HepG2 (cell line): ENCODE results near the gene PTPN22. TPM values are rescaled to one million over a fixed set of nuclear protein-coding genes. Genes with fewer than 3 reads are reported as not detected.

Experiments
- ATAC-seq: fragments of 200-7000 bp; cut with Tn5 transposase; 3 replicates; pipeline ENCODE4 v1.9.1; 2020; ENCODE audit warnings: mild to moderate bottlenecking, moderate library complexity
- BruUV-seq: library from RNA; stranded (reverse); fragments of 400-500 nt; replicated peaks from 2 replicates; lab custom pipeline; 2021; lab: Mats Ljungman, UMichigan
- CTCF ChIA-PET: fragments of 300-600 bp; formaldehyde crosslinking; extraction: SDS; loops from one replicate; lab custom pipeline; 2021; ENCODE audit warnings: low total read pairs, inconsistent platforms, low intra/inter-chr PET ratio; lab: Yijun Ruan, JAX
- POLR2A ChIA-PET: fragments of 350-600 bp; sonication (Branson Sonifier 250); formaldehyde crosslinking; loops from one replicate; lab custom pipeline; 2020; ENCODE audit warnings: antibody characterized with exemption, inconsistent platforms; lab: Yijun Ruan, JAX
- DNase-seq: peaks from one replicate; pipeline ENCODE4 v3.0.0-alpha.2; 2015; ENCODE audit warnings: low spot score
- FAIRE-seq: peaks from 3 replicates; lab custom pipeline; 2011; peaks lifted over from hg19 to GRCh38; lab: Jason Lieb, UNC
- H2AFZ ChIP-seq: one replicate; pipeline ENCODE4 v1.6.1; 2011; ENCODE audit warnings: low read length, inconsistent platforms
- H3K27ac ChIP-seq: fragments of 300-600 bp; 3 replicates; pipeline ENCODE4 v1.8.0; 2011; ENCODE audit warnings: mixed run types, mild to moderate bottlenecking, mixed read lengths, low read length, inconsistent platforms; ENCODE audit not compliant: insufficient read depth; ENCODE audit errors: extremely low read length
- H3K27me3 ChIP-seq, 2 experiments: fragments of 200-600 bp in 1 of 2; 2 replicates in 1 of 2; 3 replicates in 1 of 2; pipeline versions ENCODE4 v1.6.0 to v1.8.0; 2011; ENCODE audit warnings: low read length in 2 of 2, mild to moderate bottlenecking in 2 of 2, moderate library complexity in 2 of 2, inconsistent platforms in 1 of 2; ENCODE audit not compliant: insufficient read depth in 2 of 2, control insufficient read depth in 1 of 2
- H3K36me3 ChIP-seq, 2 experiments: fragments of 200-600 bp in 1 of 2; replicated peaks in 1 of 2; 2 replicates in 1 of 2; 3 replicates in 1 of 2; pipeline versions ENCODE4 v1.5.1 to v1.8.0; 2011; ENCODE audit warnings: low read length in 2 of 2, inconsistent platforms in 1 of 2; ENCODE audit not compliant: insufficient read depth in 2 of 2, control insufficient read depth in 1 of 2
- H3K4me1 ChIP-seq: 2 replicates; pipeline ENCODE4 v1.5.1; 2012; ENCODE audit warnings: low read length, inconsistent platforms; ENCODE audit not compliant: insufficient read depth
- H3K4me2 ChIP-seq: 2 replicates; pipeline ENCODE4 v1.6.0; 2011; ENCODE audit warnings: low read depth, low read length, inconsistent platforms
- H3K4me3 ChIP-seq, 3 experiments: fragments of 200-600 bp in 1 of 3; sonication (generic), shearing (Covaris generic) in 1 of 3; replicated peaks in 1 of 3; 2 replicates each; pipeline ENCODE4 v1.5.1; 2011 to 2016; ENCODE audit warnings: low read length in 3 of 3, inconsistent platforms in 2 of 3, low read depth in 2 of 3, mild to moderate bottlenecking in 2 of 3, control low read depth in 1 of 3, mixed read lengths in 1 of 3; ENCODE audit not compliant: insufficient read depth in 1 of 3
- H3K79me2 ChIP-seq: one replicate; pipeline ENCODE4 v1.6.1; 2011; ENCODE audit warnings: low read length, inconsistent platforms; ENCODE audit not compliant: insufficient read depth
- H3K9ac ChIP-seq: 2 replicates; pipeline ENCODE4 v1.6.0; 2011; ENCODE audit warnings: mild to moderate bottlenecking, low read depth, low read length, inconsistent platforms; ENCODE audit not compliant: insufficient read depth
- H3K9me3 ChIP-seq: 2 replicates; pipeline ENCODE4 v1.5.1; 2012; ENCODE audit warnings: mild to moderate bottlenecking, low read length
- H4K20me1 ChIP-seq: 2 replicates; pipeline ENCODE4 v1.6.0; 2011; ENCODE audit warnings: inconsistent platforms, mild to moderate bottlenecking, low read length, moderate library complexity; ENCODE audit not compliant: insufficient read depth
- ARID3A ChIP-seq: IDR thresholded peaks from 2 replicates; pipeline ENCODE4 v1.6.1; 2012; ENCODE audit warnings: low read depth, low read length, improper control_type of control experiment
- ARNT ChIP-seq: fragments of 450-650 bp; IDR thresholded peaks from 2 replicates; pipeline ENCODE4 v1.6.1; 2017
- ARNTL ChIP-seq: sonication (generic); formaldehyde crosslinking; IDR thresholded peaks from 2 replicates; pipeline ENCODE4 v1.4.0; 2020; ENCODE audit warnings: mild to moderate bottlenecking, missing genetic modification reagents
- BRCA1 ChIP-seq: sonication (generic); formaldehyde crosslinking; IDR thresholded peaks from 2 replicates; pipeline ENCODE4 v1.4.0; 2020; ENCODE audit warnings: missing genetic modification reagents
- FOSL2 ChIP-seq: sonication (generic); formaldehyde crosslinking; IDR thresholded peaks from 2 replicates; pipeline ENCODE4 v1.4.0; 2020; ENCODE audit warnings: missing genetic modification reagents
- GABPA ChIP-seq, 2 experiments: IDR thresholded peaks; 2 replicates each; pipeline ENCODE4 v1.6.1; 2011 to 2016; ENCODE audit warnings: low read depth in 2 of 2, low read length in 1 of 2, missing biosample characterization in 1 of 2, missing genetic modification characterization in 1 of 2
- GPBP1L1 ChIP-seq: sonication (generic); formaldehyde crosslinking; IDR thresholded peaks from 2 replicates; pipeline ENCODE4 v1.5.0; 2020; ENCODE audit warnings: mild to moderate bottlenecking, missing genetic modification reagents
- NFYC ChIP-seq: IDR thresholded peaks from 2 replicates; pipeline ENCODE4 v1.6.1; 2016; ENCODE audit warnings: missing genetic modification reagents, missing compliant biosample characterization
- NR2C2 ChIP-seq: sonication (generic); formaldehyde crosslinking; IDR thresholded peaks from 2 replicates; pipeline ENCODE4 v1.4.0; 2020; ENCODE audit warnings: missing genetic modification reagents, mild to moderate bottlenecking, moderate library complexity, borderline replicate concordance
- PAF1 ChIP-seq: IDR thresholded peaks from 2 replicates; pipeline ENCODE4 v1.6.1; 2016; ENCODE audit warnings: missing genetic modification reagents, missing compliant biosample characterization
- PLRG1 ChIP-seq: fragments of 450-650 bp; conservative IDR thresholded peaks from 2 replicates; pipeline ENCODE4 v1.6.1; 2016
- PTBP1 ChIP-seq: fragments of 200-400 bp; formaldehyde crosslinking; IDR thresholded peaks from 2 replicates; pipeline ENCODE4 v1.6.1; 2018; ENCODE audit warnings: low read length, low read depth; ENCODE audit not compliant: poor library complexity, severe bottlenecking
- RCOR2 ChIP-seq: IDR thresholded peaks from 2 replicates; pipeline ENCODE4 v1.6.1; 2016; ENCODE audit warnings: missing biosample characterization, missing genetic modification reagents
- RORA ChIP-seq: sonication (generic); formaldehyde crosslinking; IDR thresholded peaks from 2 replicates; pipeline ENCODE4 v1.5.0; 2020; ENCODE audit warnings: mild to moderate bottlenecking, missing genetic modification reagents, moderate library complexity
- ZNF234 ChIP-seq: sonication (generic); formaldehyde crosslinking; conservative IDR thresholded peaks from 2 replicates; pipeline ENCODE4 v1.5.1; 2020; ENCODE audit warnings: mild to moderate bottlenecking, missing genetic modification reagents
- ZNF431 ChIP-seq: sonication (generic); formaldehyde crosslinking; IDR thresholded peaks from 2 replicates; pipeline ENCODE4 v1.9.0; 2022; ENCODE audit warnings: missing genetic modification reagents, low read depth, mild to moderate bottlenecking, borderline replicate concordance
- ZNF589 ChIP-seq: sonication (generic); formaldehyde crosslinking; conservative IDR thresholded peaks from 2 replicates; pipeline ENCODE4 v1.8.0; 2022; ENCODE audit warnings: mild to moderate bottlenecking, moderate library complexity, missing genetic modification reagents
- ZNF777 ChIP-seq: sonication (generic); formaldehyde crosslinking; IDR thresholded peaks from 2 replicates; pipeline ENCODE4 v1.4.0; 2020; ENCODE audit warnings: missing genetic modification reagents
- WGBS: methylation state at CpG from one replicate; pipeline ENCODE4 v1.1.6; 2017; ENCODE audit warnings: low lambda C conversion rate; 5-methylcytosine and 5-hydroxymethylcytosine counted together
- in situ Hi-C: cut with HindIII; loops from 2 replicates; pipeline ENCODE4 v1.10.0; 2017; ENCODE audit warnings: low pct_unique_long_range_greater_than_20kb; ENCODE audit not compliant: extremely low pct_ligation_motif_present
- intact Hi-C: fragments of 100-400 bp; cut with micrococcal nuclease; formaldehyde crosslinking; loops from one replicate; pipeline ENCODE4 v1.10.0; 2022; ENCODE audit not compliant: unreplicated experiment
- polyA plus RNA-seq, 8 experiments: library from polyadenylated mRNA; depleted of rRNA in 3 of 8; stranded (reverse) in 7 of 8; unstranded in 1 of 8; fragments of >200 nt; fragmentation: Illumina TruSeq in 4 of 8; extraction: Trizol in 4 of 8; gene quantifications; 2 replicates each; pipeline versions ENCODE4 v1.2.1 to v1.2.3, GENCODE V29; 2011 to 2016; ENCODE audit warnings: low read depth in 4 of 8, missing spikeins in 1 of 8, mixed read lengths in 1 of 8; ENCODE audit not compliant: insufficient read depth in 1 of 8
- total RNA-seq, 5 experiments: library from RNA; depleted of rRNA; stranded (reverse); fragments of >200 nt; fragmentation: Illumina TruSeq; extraction: Trizol; gene quantifications; 2 replicates each; pipeline ENCODE4 v1.2.3, GENCODE V29; 2016; ENCODE audit warnings: low read depth in 1 of 5
- TF ChIP-seq, protein P1 (sequence below): sonication (generic); formaldehyde crosslinking; conservative IDR thresholded peaks from 2 replicates; pipeline ENCODE4 v1.4.0; 2020; ENCODE audit warnings: missing genetic modification reagents

PTPN22 gene
- total and polyA plus RNA-seq, 2 of the 13 experiments (the other 11 are each of a cell fraction or from before 2014, with no cell fraction given) = not detected

- no peak for TF ChIP-seq ARID3A
Observed at GRCh38 chr1:113898241-113898814, 26.8 kb upstream of the PTPN22 start (continued).

- Histone ChIP-seq H3K9ac (no peak overlapping the region), H3K27me3 (no peaks in the 10 kb centered on the region), H3K4me2 (no peak overlapping the region), H3K4me3 (no peak overlapping the region), H3K79me2 (no peaks in the 10 kb centered on the region), H3K4me1 (no peaks in the 10 kb centered on the region), H3K36me3 (peaks cover 7 to 33% of the 10 kb centered on the region in 2 experiments; a peak in 4 of 5 replicates), H2AFZ (no peak overlapping the region), H3K27ac (no peak overlapping the region), H3K9me3 (no peaks in the 10 kb centered on the region)
- DNase-seq (no peak), FAIRE-seq (no peak), ATAC-seq (no peak)
- ChIA-PET POLR2A (no interaction called here), CTCF (no interaction called here)
- intact Hi-C loops = no loop called here
- in situ Hi-C loops = no loop called here
- TF ChIP-seq NFYC (CRISPR knock-in tag) (no peak), PAF1 (no peak), BRCA1 (no peak), ZNF234 (CRISPR knock-in tag) (no peak), PLRG1 (no peak), RCOR2 (no peak), NR2C2 (CRISPR knock-in tag) (no peak), ZNF431 (CRISPR knock-in tag) (no peak), RORA (CRISPR knock-in tag) (no peak), GPBP1L1 (CRISPR knock-in tag) (no peak), ZNF589 (CRISPR knock-in tag) (no peak), ARNTL (CRISPR knock-in tag) (no peak), PTBP1 (no peak), GABPA (IDR thresholded peaks at IDR 0.05; ENCODE audit: low read depth, low read length) (no peak), GABPA (CRISPR knock-in tag; IDR thresholded peaks at IDR 0.05; ENCODE audit: low read depth) (no peak), FOSL2 (no peak), ARNT (no peak), ZNF777 (CRISPR knock-in tag) (no peak)
- TF ChIP-seq, protein P1, sequence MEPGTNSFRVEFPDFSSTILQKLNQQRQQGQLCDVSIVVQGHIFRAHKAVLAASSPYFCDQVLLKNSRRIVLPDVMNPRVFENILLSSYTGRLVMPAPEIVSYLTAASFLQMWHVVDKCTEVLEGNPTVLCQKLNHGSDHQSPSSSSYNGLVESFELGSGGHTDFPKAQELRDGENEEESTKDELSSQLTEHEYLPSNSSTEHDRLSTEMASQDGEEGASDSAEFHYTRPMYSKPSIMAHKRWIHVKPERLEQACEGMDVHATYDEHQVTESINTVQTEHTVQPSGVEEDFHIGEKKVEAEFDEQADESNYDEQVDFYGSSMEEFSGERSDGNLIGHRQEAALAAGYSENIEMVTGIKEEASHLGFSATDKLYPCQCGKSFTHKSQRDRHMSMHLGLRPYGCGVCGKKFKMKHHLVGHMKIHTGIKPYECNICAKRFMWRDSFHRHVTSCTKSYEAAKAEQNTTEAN (CRISPR knock-in tag) = no peak
- TF ChIP-seq, all 625 proteins: peak for 0
- no peaks in the 10 kb centered on the region for H4K20me1 ChIP-seq
- no TSS peak for BruUV-seq
- WGBS = 93% methylated on average over 8 of the region's 8 CpGs
Observed at GRCh38 chr1:113895961-113896360, 24.4 kb upstream of the PTPN22 start.
